HG02610 (cell line): ENCODE results near the gene ISY1.

Experiments
- ATAC-seq: cut with Tn5 transposase; IDR thresholded peaks from one replicate; pipeline ENCODE4 v1.9.1; 2021; ENCODE audit warnings: mild to moderate bottlenecking, moderate library complexity; ENCODE audit not compliant: unreplicated experiment

The ISY1 gene

GRCh38 chr3:129088312-129088711, 72.6 kb downstream of the ISY1 start:
- ATAC-seq: peak; percentile 12

GRCh38 chr3:129087904-129088303, 73.0 kb downstream of the ISY1 start:
- ATAC-seq: peak; percentile 36

GRCh38 chr3:129087138-129087702, 73.6 kb downstream of the ISY1 start:
- no peak for ATAC-seq

- no peak for ATAC-seq
Observed at GRCh38 chr3:129085818-129086217, 75.0 kb downstream of the ISY1 start.

- no peak for ATAC-seq
Observed at GRCh38 chr3:129085165-129085715, 75.6 kb downstream of the ISY1 start.

GRCh38 chr3:129084501-129084900, 76.4 kb downstream of the ISY1 start:
- ATAC-seq: no peak

- no peak for ATAC-seq
Observed at GRCh38 chr3:129082026-129082425, 78.8 kb downstream of the ISY1 start.

- ATAC-seq: no peak
Observed at GRCh38 chr3:129081503-129081902, 79.4 kb downstream of the ISY1 start.

- no peak for ATAC-seq
Observed at GRCh38 chr3:129078510-129078909, 82.4 kb downstream of the ISY1 start.
